HCT116 (cell line): Measurements from ENCODE around the gene RPUSD3. TPM values are rescaled to one million over a fixed set of nuclear protein-coding genes. Genes with fewer than 3 reads are reported as not detected.

Source experiments
- ATAC-seq: fragments of 200-7000 bp; cut with Tn5 transposase; 2 replicates; pipeline ENCODE4 v1.9.1; 2020; ENCODE audit warnings: mild to moderate bottlenecking, moderate library complexity
- BruUV-seq: library from RNA; stranded (reverse); fragments of 400-500 nt; replicated peaks from 2 replicates; lab custom pipeline; 2021; lab: Mats Ljungman, UMichigan
- CTCF ChIA-PET: fragments of 300-600 bp; sonication (Branson Sonifier 250); formaldehyde crosslinking; loops from one replicate; lab custom pipeline; 2021; ENCODE audit warnings: antibody characterized with exemption; lab: Charles Lee
- POLR2A ChIA-PET: fragments of 300-600, 350-600 bp; sonication (Branson Sonifier 250); formaldehyde crosslinking; loops from one replicate; lab custom pipeline; 2021; ENCODE audit warnings: antibody characterized with exemption; lab: Charles Lee
- RAD21 ChIA-PET, 2 experiments: fragments of 300-600 bp; sonication (Branson Sonifier 250); formaldehyde crosslinking; loops; one replicate each; lab custom pipeline; 2023; ENCODE audit warnings: low total read pairs in 2 of 2; ENCODE audit not compliant: uncharacterized antibody in 2 of 2, unreplicated experiment in 2 of 2, low non-redundant PET in 1 of 2; lab: Charles Lee
- DNase-seq: peaks from one replicate; pipeline ENCODE4 v3.0.0-alpha.2; 2010; ENCODE audit warnings: low read depth, low spot score
- H2AFZ ChIP-seq: fragments of 200-600 bp; shearing (Covaris generic), sonication (generic); 2 replicates; pipeline ENCODE4 v1.6.1; 2017; ENCODE audit warnings: low read depth, mixed run types, mixed read lengths, antibody characterized with exemption, low read length; ENCODE audit not compliant: poor library complexity, severe bottlenecking
- H3K27ac ChIP-seq: 2 replicates; pipeline ENCODE4 v1.5.1; 2012; ENCODE audit warnings: low read depth, low read length
- H3K27me3 ChIP-seq: fragments of 200-600 bp; sonication (generic); 2 replicates; pipeline ENCODE4 v1.6.1; 2016; ENCODE audit warnings: mixed run types, low read length, mixed read lengths; ENCODE audit not compliant: insufficient read depth
- H3K36me3 ChIP-seq, 2 experiments: fragments of 200-500 bp in 1 of 2; fragments of 200-600 bp in 1 of 2; sonication (Bioruptor generic) in 1 of 2; sonication (generic) in 1 of 2; 2 replicates each; pipeline versions ENCODE4 v1.5.1 to v1.6.1; 2014 to 2016; ENCODE audit warnings: low read length in 2 of 2, inconsistent platforms in 1 of 2, mixed read lengths in 1 of 2, mixed run types in 1 of 2; ENCODE audit not compliant: insufficient read depth in 2 of 2, control insufficient read depth in 1 of 2
- H3K4me1 ChIP-seq, 2 experiments: fragments of 200-600 bp in 1 of 2; sonication (generic) in 1 of 2; 2 replicates each; pipeline versions ENCODE4 v1.5.1 to v1.6.1; 2012 to 2017; ENCODE audit warnings: low read length in 2 of 2, inconsistent platforms in 1 of 2, mild to moderate bottlenecking in 1 of 2, mixed read lengths in 1 of 2, mixed run types in 1 of 2, moderate library complexity in 1 of 2; ENCODE audit not compliant: insufficient read depth in 2 of 2, control insufficient read depth in 1 of 2
- H3K4me2 ChIP-seq: fragments of 200-600 bp; sonication (generic); 2 replicates; pipeline ENCODE4 v1.6.1; 2017; ENCODE audit warnings: mixed run types, low read length, mixed read lengths
- H3K4me3 ChIP-seq, 2 experiments: fragments of 200-600 bp in 1 of 2; sonication (generic) in 1 of 2; replicated peaks in 1 of 2; 2 replicates each; pipeline ENCODE4 v1.5.1; 2011 to 2016; ENCODE audit warnings: low read length in 2 of 2, control low read depth in 1 of 2, low read depth in 1 of 2, mild to moderate bottlenecking in 1 of 2, mixed read lengths in 1 of 2, mixed run types in 1 of 2
- H3K79me2 ChIP-seq: fragments of 200-600 bp; sonication (generic); 2 replicates; pipeline ENCODE4 v1.6.1; 2017; ENCODE audit warnings: mild to moderate bottlenecking, mixed run types, low read length, moderate library complexity, mixed read lengths; ENCODE audit not compliant: insufficient read depth
- H3K9ac ChIP-seq: fragments of 200-600 bp; sonication (generic); 2 replicates; pipeline ENCODE4 v1.6.1; 2016; ENCODE audit warnings: low read length, mixed read lengths
- H3K9me2 ChIP-seq: fragments of 200-600 bp; sonication (generic), shearing (Covaris generic); 2 replicates; pipeline ENCODE4 v1.6.1; 2017; ENCODE audit warnings: mixed run types, mild to moderate bottlenecking, moderate library complexity; ENCODE audit not compliant: insufficient read depth
- H3K9me3 ChIP-seq, 2 experiments: fragments of 200-500 bp in 1 of 2; fragments of 200-600 bp in 1 of 2; sonication (Bioruptor generic) in 1 of 2; sonication (generic) in 1 of 2; 2 replicates each; pipeline ENCODE4 v1.6.1; 2014 to 2017; ENCODE audit warnings: low read length in 2 of 2, mixed read lengths in 2 of 2, inconsistent platforms in 1 of 2, low read depth in 1 of 2, mild to moderate bottlenecking in 1 of 2, mixed run types in 1 of 2, moderate library complexity in 1 of 2; ENCODE audit not compliant: control insufficient read depth in 1 of 2, insufficient read depth in 1 of 2
- H4K20me1 ChIP-seq: fragments of 200-600 bp; sonication (generic), shearing (Covaris generic); 2 replicates; pipeline ENCODE4 v1.6.1; 2017; ENCODE audit warnings: mixed run types, mild to moderate bottlenecking, moderate library complexity; ENCODE audit not compliant: insufficient read depth
- ATF3 ChIP-seq: IDR thresholded peaks from 2 replicates; pipeline ENCODE4 v1.6.1; 2012
- CEBPB ChIP-seq: IDR thresholded peaks from 2 replicates; pipeline ENCODE4 v1.6.1; 2012; ENCODE audit warnings: low read depth
- EGR1 ChIP-seq: IDR thresholded peaks from 2 replicates; pipeline ENCODE4 v1.6.1; 2012; ENCODE audit warnings: low read depth
- EZH2 ChIP-seq: fragments of 200-600 bp; sonication (generic); IDR thresholded peaks from 2 replicates; pipeline ENCODE4 v1.6.1; 2017; ENCODE audit warnings: antibody characterized with exemption, mixed run types
- EZH2phosphoT487 ChIP-seq: fragments of 200-600 bp; IDR thresholded peaks from 2 replicates; pipeline ENCODE4 v1.6.1; 2018; ENCODE audit warnings: antibody characterized with exemption, borderline replicate concordance
- FOSL1 ChIP-seq: IDR thresholded peaks from 2 replicates; pipeline ENCODE4 v1.6.1; 2012; ENCODE audit warnings: low read depth
- POLR2A ChIP-seq: IDR thresholded peaks from 2 replicates; pipeline ENCODE4 v1.7.0; 2011; ENCODE audit warnings: borderline replicate concordance; ENCODE audit not compliant: insufficient read depth, insufficient read length; ENCODE audit errors: extremely low read depth
- POLR2AphosphoS5 ChIP-seq: IDR thresholded peaks from 2 replicates; pipeline ENCODE4 v1.6.1; 2011; ENCODE audit warnings: mild to moderate bottlenecking, low read depth, low read length, moderate library complexity
- RAD21 ChIP-seq: IDR thresholded peaks from 2 replicates; pipeline ENCODE4 v1.6.1; 2012; ENCODE audit warnings: low read depth, mild to moderate bottlenecking
- SP1 ChIP-seq: IDR thresholded peaks from 2 replicates; pipeline ENCODE4 v1.6.1; 2012; ENCODE audit warnings: low read depth
- SRF ChIP-seq: IDR thresholded peaks from 2 replicates; pipeline ENCODE4 v1.6.1; 2012; ENCODE audit warnings: low read depth
- YY1 ChIP-seq: IDR thresholded peaks from 2 replicates; pipeline ENCODE4 v1.6.1; 2011; ENCODE audit warnings: low read length, low read depth, moderate library complexity, mild to moderate bottlenecking; ENCODE audit not compliant: insufficient replicate concordance; ENCODE audit errors: extremely low read depth
- ZFX ChIP-seq: fragments of 450-650 bp; IDR thresholded peaks from 2 replicates; pipeline ENCODE4 v1.6.1; 2017
- intact Hi-C: fragments of 100-400 bp; cut with micrococcal nuclease; formaldehyde crosslinking; loops from 2 replicates; pipeline ENCODE4 v1.10.0; 2022
- total RNA-seq: library from RNA; stranded (reverse); gene quantifications from one replicate; pipeline ENCODE4 v1.2.1, GENCODE V29; 2021; ENCODE audit not compliant: unreplicated experiment
- TF ChIP-seq, protein P1 (sequence below): IDR thresholded peaks from 2 replicates; pipeline ENCODE4 v1.6.1; 2011; ENCODE audit warnings: mild to moderate bottlenecking, low read length, moderate library complexity; ENCODE audit not compliant: insufficient replicate concordance; ENCODE audit errors: extremely low read depth
- TF ChIP-seq, protein P2 (sequence below): IDR thresholded peaks from 2 replicates; pipeline ENCODE4 v1.6.1; 2012; ENCODE audit warnings: low read depth

Gene RPUSD3
- total RNA-seq, 1 experiment from 2014 or later = 58.0 TPM

DNA sequence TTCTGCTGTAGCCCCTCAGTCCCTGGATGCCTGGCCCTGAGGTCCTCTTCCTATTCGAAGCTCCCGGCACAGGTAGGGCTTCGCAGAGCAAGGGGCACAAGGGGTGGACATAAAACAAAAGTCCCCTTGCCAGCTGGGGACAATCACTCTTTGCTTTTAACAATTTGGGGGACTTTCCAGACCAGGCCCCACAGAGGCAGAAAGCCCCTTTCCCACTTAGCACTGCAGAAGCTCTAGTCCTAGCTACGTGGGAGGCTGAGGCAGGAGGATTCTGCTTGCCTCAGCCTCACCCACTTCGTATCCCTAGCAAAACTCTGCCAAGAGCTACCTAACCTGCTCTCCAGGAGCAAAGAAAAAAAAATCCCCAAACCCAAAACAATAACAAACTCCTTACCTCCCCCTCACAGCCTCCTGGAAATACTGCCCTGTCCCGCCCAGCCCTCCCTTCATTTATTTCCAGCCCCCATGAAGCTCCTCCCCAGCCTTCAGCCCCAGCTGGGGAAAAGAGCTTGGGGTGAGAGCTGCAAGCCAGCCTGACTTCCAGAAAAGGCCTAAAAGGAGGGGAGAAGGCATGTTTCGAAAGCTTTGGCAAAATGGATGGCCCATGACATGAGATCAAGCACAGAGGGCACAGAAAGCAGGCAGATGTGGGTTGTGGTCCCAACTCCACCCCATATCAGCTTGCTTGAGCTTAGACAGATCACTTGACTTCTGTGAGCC is 36.2 kb upstream of the RPUSD3 start, which contains the start of gene CIDEC:
TSS of gene CIDEC (minus strand) at position 424 of the 720 bp plus-strand sequence. CDS start 1,767 bp downstream, outside the sequence.
- no peaks in the 10 kb centered on the region for H3K36me3 ChIP-seq
- H3K4me2 ChIP-seq = peak within 1 kb of the TSS; percentile 10
- H3K4me3 ChIP-seq = no peak within 1 kb of the TSS
- DNase-seq (no peak), ATAC-seq (no peak)
- no peaks in the 10 kb centered on the region for H4K20me1 ChIP-seq
- intact Hi-C loops = no loop called here
- no peaks in the 10 kb centered on the region for H3K9me2 ChIP-seq
- TF ChIP-seq CEBPB = no peak
- no peak within 1 kb of the TSS for H2AFZ ChIP-seq
- H3K27me3 ChIP-seq = no peaks in the 10 kb centered on the region
- CTCF ChIA-PET = no interaction called here
- no peaks in the 10 kb centered on the region for H3K79me2 ChIP-seq
- H3K4me1 ChIP-seq = peaks cover 14 to 41% of the 10 kb centered on the region in 2 experiments
- POLR2A ChIA-PET = interaction anchor here (1.1 kb wide), 1 partner anchor 18 kb away, joined by 3 read pairs; no protein-coding TSS in a partner anchor
- no peak within 1 kb of the TSS for H3K27ac ChIP-seq
- RAD21 ChIA-PET = no interaction called here
- BruUV-seq = no TSS peak
- no peaks in the 10 kb centered on the region for H3K9me3 ChIP-seq
- no peak within 1 kb of the TSS for H3K9ac ChIP-seq

- no peak overlapping the region for H3K4me3 ChIP-seq
- H2AFZ ChIP-seq = no peak overlapping the region
- H3K36me3 ChIP-seq = no peaks in the 10 kb centered on the region
- no peak overlapping the region for H3K27ac ChIP-seq
- H3K4me1 ChIP-seq = peaks cover 4 to 29% of the 10 kb centered on the region in 2 experiments
- no peaks in the 10 kb centered on the region for H3K79me2 ChIP-seq
- ChIA-PET RAD21 (no interaction called here), CTCF (no interaction called here), POLR2A (no interaction called here)
- H3K4me2 ChIP-seq = peak overlapping the region; percentile 10
- H3K9me2 ChIP-seq = no peaks in the 10 kb centered on the region
- ATAC-seq = 0 out of 2 replicates have a peak, but pooled peaks have one; percentile 38
- intact Hi-C loops = no loop called here
- no peak for DNase-seq
- no peak overlapping the region for H3K9ac ChIP-seq
- BruUV-seq = no TSS peak
- H3K9me3 ChIP-seq = no peaks in the 10 kb centered on the region
- no peaks in the 10 kb centered on the region for H4K20me1 ChIP-seq
- H3K27me3 ChIP-seq = no peaks in the 10 kb centered on the region
- TF ChIP-seq SP1 = no peak
- TF ChIP-seq ATF3 = no peak
- no peak for TF ChIP-seq EZH2phosphoT487
- TF ChIP-seq SRF = no peak
- no peak for TF ChIP-seq EZH2
- TF ChIP-seq POLR2AphosphoS5 = no peak
- TF ChIP-seq, protein P1, sequence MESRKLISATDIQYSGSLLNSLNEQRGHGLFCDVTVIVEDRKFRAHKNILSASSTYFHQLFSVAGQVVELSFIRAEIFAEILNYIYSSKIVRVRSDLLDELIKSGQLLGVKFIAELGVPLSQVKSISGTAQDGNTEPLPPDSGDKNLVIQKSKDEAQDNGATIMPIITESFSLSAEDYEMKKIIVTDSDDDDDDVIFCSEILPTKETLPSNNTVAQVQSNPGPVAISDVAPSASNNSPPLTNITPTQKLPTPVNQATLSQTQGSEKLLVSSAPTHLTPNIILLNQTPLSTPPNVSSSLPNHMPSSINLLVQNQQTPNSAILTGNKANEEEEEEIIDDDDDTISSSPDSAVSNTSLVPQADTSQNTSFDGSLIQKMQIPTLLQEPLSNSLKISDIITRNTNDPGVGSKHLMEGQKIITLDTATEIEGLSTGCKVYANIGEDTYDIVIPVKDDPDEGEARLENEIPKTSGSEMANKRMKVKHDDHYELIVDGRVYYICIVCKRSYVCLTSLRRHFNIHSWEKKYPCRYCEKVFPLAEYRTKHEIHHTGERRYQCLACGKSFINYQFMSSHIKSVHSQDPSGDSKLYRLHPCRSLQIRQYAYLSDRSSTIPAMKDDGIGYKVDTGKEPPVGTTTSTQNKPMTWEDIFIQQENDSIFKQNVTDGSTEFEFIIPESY = no peak
- TF ChIP-seq RAD21 = no peak
- no peak for TF ChIP-seq EGR1
- TF ChIP-seq, protein P2, sequence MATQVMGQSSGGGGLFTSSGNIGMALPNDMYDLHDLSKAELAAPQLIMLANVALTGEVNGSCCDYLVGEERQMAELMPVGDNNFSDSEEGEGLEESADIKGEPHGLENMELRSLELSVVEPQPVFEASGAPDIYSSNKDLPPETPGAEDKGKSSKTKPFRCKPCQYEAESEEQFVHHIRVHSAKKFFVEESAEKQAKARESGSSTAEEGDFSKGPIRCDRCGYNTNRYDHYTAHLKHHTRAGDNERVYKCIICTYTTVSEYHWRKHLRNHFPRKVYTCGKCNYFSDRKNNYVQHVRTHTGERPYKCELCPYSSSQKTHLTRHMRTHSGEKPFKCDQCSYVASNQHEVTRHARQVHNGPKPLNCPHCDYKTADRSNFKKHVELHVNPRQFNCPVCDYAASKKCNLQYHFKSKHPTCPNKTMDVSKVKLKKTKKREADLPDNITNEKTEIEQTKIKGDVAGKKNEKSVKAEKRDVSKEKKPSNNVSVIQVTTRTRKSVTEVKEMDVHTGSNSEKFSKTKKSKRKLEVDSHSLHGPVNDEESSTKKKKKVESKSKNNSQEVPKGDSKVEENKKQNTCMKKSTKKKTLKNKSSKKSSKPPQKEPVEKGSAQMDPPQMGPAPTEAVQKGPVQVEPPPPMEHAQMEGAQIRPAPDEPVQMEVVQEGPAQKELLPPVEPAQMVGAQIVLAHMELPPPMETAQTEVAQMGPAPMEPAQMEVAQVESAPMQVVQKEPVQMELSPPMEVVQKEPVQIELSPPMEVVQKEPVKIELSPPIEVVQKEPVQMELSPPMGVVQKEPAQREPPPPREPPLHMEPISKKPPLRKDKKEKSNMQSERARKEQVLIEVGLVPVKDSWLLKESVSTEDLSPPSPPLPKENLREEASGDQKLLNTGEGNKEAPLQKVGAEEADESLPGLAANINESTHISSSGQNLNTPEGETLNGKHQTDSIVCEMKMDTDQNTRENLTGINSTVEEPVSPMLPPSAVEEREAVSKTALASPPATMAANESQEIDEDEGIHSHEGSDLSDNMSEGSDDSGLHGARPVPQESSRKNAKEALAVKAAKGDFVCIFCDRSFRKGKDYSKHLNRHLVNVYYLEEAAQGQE = no peak
- no peak for TF ChIP-seq ZFX
- no peak for TF ChIP-seq YY1
- TF ChIP-seq POLR2A = no peak
- no peak for TF ChIP-seq CEBPB
- no peak for TF ChIP-seq FOSL1
Observed at GRCh38 chr3:9878700-9879099, 34.9 kb upstream of the RPUSD3 start.
